Spinal cord (tissue), 10 donors: ENCODE data around the gene XRCC4. TPM values are rescaled to one million over a fixed set of nuclear protein-coding genes. Genes with fewer than 3 reads are reported as not detected.

Source experiments
- DNase-seq, 6 donors: peaks; one replicate each; pipeline versions ENCODE4 v3.0.0 to v3.0.0-alpha.2; 2013 to 2015; ENCODE audit warnings: low spot score in 6 of 6, low read depth in 4 of 6
- H3K27ac ChIP-seq: one replicate; pipeline ENCODE4 v1.5.1; 2013; ENCODE audit warnings: low read depth, low read length, control low read depth
- H3K27me3 ChIP-seq: one replicate; pipeline ENCODE4 v1.6.1; 2013; ENCODE audit warnings: low read length; ENCODE audit not compliant: control insufficient read depth, insufficient read depth
- H3K36me3 ChIP-seq: one replicate; pipeline ENCODE4 v1.6.1; 2013; ENCODE audit warnings: low read length; ENCODE audit not compliant: control insufficient read depth, insufficient read depth
- H3K4me1 ChIP-seq: one replicate; pipeline ENCODE4 v1.6.1; 2013; ENCODE audit warnings: low read length; ENCODE audit not compliant: control insufficient read depth, insufficient read depth
- H3K4me3 ChIP-seq: one replicate; pipeline ENCODE4 v1.5.1; 2013; ENCODE audit warnings: low read depth, low read length, control low read depth
- H3K9me3 ChIP-seq: one replicate; pipeline ENCODE4 v1.6.1; 2013; ENCODE audit warnings: low read length; ENCODE audit not compliant: control insufficient read depth, insufficient read depth
- WGBS: methylation state at CpG from one replicate; pipeline ENCODE4 v1.1.5; 2013; ENCODE audit warnings: missing lambda C conversion rate; ENCODE audit not compliant: insufficient coverage; 5-methylcytosine and 5-hydroxymethylcytosine counted together
- polyA plus RNA-seq, 2 donors: library from polyadenylated mRNA; unstranded; fragments of 120-200 nt; gene quantifications; one replicate each; pipeline ENCODE4 v1.2.1, GENCODE V29; 2013; ENCODE audit not compliant: insufficient read length in 2 of 2
- total RNA-seq, 2 donors: library from RNA; depleted of rRNA in 1 of 2; stranded (reverse); fragments of 120-200 nt in 1 of 2; fragments of >200 nt in 1 of 2; gene quantifications; one replicate each; pipeline versions ENCODE4 v1.2.3 to v1.2.4, GENCODE V29; 2013 to 2014
- donor health status: healthy.

Gene XRCC4
- total and polyA plus RNA-seq, 4 donors = 7.6 to 13.2 (median 9.7) TPM

DNA sequence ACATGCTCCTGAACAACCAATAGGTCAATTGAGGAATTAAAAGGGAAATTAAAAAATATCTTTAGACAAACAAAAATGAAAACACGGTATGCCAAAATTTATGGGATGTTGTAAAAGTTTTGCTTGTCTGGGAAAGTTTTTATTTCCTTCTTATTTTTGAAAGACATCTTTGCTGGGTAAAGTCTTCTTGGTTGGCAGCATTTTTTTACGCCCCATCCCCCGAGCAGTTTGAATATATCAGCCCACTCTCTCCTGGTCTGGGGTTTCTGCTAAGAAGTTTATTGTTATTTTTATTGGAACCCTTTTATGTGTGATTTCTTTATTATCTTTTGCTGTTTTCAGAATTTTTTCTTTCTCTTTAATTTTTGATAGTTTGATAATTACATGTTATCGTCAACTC lies 16.3 kb downstream of the XRCC4 start:
- H3K4me1 ChIP-seq = no peaks in the 10 kb centered on the region
- H3K36me3 ChIP-seq = no peaks in the 10 kb centered on the region
- no peaks in the 10 kb centered on the region for H3K27me3 ChIP-seq
- H3K4me3 ChIP-seq = no peak overlapping the region
- no peak overlapping the region for H3K27ac ChIP-seq
- WGBS = no CpG with 5 or more reads among the region's 4 CpGs
- DNase-seq = no peak
- no peaks in the 10 kb centered on the region for H3K9me3 ChIP-seq

DNA sequence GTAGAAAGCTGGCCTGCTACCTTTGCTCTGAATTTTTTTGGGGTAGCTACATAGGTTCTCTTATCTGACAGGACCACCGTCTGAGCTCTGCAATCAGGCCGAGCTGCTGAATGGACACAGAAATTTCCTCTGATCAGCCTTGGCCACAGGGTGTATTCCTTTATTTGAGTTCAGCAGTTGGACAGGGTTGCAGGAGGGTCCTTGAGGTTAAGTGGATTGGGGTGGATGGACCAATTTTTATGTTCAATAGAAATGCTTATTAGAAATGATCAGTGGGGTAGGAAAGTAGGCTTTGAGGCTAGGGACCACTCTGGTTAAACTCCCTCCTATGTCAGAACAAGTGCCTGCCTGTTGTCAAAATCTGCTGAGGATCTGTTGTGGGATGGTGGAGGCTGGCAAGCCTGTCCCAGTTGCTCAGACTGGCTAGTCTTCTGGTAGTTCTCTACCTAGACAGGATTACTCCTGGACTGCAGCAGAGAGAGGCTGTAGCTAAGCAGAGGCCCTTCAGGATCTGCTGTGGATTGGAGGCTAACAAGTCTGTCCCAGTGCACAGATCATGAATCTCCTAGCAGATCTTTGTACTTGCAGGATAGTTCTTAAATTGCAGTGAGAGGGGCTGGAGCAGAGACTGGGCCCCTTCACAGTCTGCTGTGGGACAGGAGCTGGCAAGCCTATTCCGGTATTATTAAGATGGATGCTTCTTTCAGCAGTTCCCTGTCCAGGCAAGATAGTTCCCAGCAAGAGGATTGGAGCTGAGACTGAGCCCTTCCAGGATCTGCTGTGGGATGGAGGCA lies 18.0 kb downstream of the XRCC4 start:
- Histone ChIP-seq H3K27ac (no peak overlapping the region), H3K27me3 (no peaks in the 10 kb centered on the region), H3K4me1 (no peaks in the 10 kb centered on the region), H3K4me3 (no peak overlapping the region), H3K9me3 (no peaks in the 10 kb centered on the region), H3K36me3 (no peaks in the 10 kb centered on the region)
- 90% methylated on average over 3 of the region's 3 CpGs for whole genome bisulfite sequencing
- DNase-seq = no peak

GRCh38 chr5:83095957-83096539 lies 18.7 kb downstream of the XRCC4 start:
- no peak overlapping the region for H3K27ac ChIP-seq
- H3K4me3 ChIP-seq = no peak overlapping the region
- no peak for DNase-seq
- H3K9me3 ChIP-seq = no peaks in the 10 kb centered on the region
- WGBS = 95% methylated on average over 5 of the region's 6 CpGs
- no peaks in the 10 kb centered on the region for H3K4me1 ChIP-seq
- H3K27me3 ChIP-seq = no peaks in the 10 kb centered on the region
- H3K36me3 ChIP-seq = no peaks in the 10 kb centered on the region

- Histone ChIP-seq H3K4me3 (no peak overlapping the region), H3K4me1 (no peaks in the 10 kb centered on the region), H3K27me3 (no peaks in the 10 kb centered on the region), H3K36me3 (no peaks in the 10 kb centered on the region), H3K9me3 (no peaks in the 10 kb centered on the region), H3K27ac (no peak overlapping the region)
- WGBS = no CpG with 5 or more reads among the region's 2 CpGs
- DNase-seq = no peak
Measured at GRCh38 chr5:83096660-83097339, 19.5 kb downstream of the XRCC4 start.

DNA sequence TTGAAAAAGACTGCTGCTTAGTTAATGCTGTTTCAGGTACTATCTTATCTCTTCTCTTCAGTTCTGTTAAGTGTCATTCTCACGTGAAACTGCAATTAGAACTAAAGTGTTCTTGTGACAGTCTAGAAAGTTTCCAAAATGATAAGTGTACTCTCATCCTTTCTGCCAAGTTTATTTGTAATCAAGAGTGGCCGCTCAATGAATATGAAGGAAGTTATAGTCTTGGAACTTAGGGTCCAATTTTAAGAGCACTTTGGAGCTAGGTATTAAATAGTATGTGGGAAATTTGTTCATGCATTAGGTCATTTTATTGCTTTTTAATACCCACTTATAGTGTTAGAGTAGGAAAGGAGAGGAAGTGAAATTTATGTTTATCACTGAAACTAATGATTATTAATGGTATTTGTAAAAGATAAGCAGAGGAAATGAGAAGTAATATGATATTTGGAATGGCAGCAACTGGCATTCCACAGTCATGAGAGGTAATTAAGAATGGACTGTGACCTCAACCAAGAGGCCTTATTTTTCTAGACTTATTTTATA lies 20.4 kb downstream of the XRCC4 start:
- no CpG with 5 or more reads among the region's 2 CpGs for WGBS
- Histone ChIP-seq H3K4me3 (no peak overlapping the region), H3K36me3 (no peaks in the 10 kb centered on the region), H3K9me3 (no peaks in the 10 kb centered on the region), H3K4me1 (no peaks in the 10 kb centered on the region), H3K27me3 (no peaks in the 10 kb centered on the region), H3K27ac (no peak overlapping the region)
- DNase-seq = no peak

DNA sequence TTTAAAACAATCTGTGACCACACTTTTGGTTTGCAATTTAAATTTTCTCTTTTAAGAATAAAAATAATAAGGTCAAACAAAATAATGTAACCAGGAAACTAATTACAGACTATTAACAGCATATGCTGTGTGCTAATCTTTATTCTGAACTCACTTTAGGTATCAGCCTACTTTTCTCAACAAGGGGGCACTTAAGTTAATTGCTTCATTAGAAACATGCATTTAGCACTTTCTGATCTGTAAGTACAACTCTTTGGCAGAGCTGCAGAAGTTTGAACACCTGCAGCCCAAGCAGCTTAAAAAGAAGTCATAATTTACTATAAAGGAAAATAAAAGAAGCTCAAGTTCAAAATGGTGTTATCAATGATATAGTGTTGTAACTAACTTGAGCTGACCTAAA lies 21.7 kb downstream of the XRCC4 start:
- H3K9me3 ChIP-seq = no peaks in the 10 kb centered on the region
- no peak overlapping the region for H3K27ac ChIP-seq
- H3K27me3 ChIP-seq = no peaks in the 10 kb centered on the region
- no peak overlapping the region for H3K4me3 ChIP-seq
- H3K36me3 ChIP-seq = no peaks in the 10 kb centered on the region
- H3K4me1 ChIP-seq = no peaks in the 10 kb centered on the region
- DNase-seq = peak in 2 of 6 donors; percentile 8 to 52

DNA sequence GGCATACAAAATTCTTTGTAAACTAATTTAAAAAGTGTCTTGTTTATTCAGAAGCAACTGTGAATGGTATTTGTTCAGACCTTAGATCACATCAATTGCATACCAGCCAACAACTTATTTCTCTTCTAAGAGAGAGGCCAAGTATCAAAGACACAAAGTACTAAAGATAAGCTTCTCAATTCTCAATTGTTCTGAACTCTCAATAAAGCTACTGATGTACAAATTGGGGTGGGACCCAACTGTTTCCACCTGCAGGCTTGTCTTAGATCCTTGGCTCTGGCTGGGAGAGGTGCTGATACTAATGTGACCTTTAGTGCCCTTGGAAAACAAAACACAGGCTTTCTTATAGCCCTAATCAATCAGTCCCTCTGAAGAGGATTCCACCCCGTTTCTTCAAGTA lies 22.1 kb downstream of the XRCC4 start:
- Histone ChIP-seq H3K9me3 (no peaks in the 10 kb centered on the region), H3K4me3 (no peak overlapping the region), H3K27me3 (no peaks in the 10 kb centered on the region), H3K4me1 (no peaks in the 10 kb centered on the region), H3K36me3 (no peaks in the 10 kb centered on the region), H3K27ac (no peak overlapping the region)
- WGBS = 0% methylated on average over 1 of the region's 1 CpG
- DNase-seq = peak in 2 of 6 donors; percentile 6 to 10

DNA sequence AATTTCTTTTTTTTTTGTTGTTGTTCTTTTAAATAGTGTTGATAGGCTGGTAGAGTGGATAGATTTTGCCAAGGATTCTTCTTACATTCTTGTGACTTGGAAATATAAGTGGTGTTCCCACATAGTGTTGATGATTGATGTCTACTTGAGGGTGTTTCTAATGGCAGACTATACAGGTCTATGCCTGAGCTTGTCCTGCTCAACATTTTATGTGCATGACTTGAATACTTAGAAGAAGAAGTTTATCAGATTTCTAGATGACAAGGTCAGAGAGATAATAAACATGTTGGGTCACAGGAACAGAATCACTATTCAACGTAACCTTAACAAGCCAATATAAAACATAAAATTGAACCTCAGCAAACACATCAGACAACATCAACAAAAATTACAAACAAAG lies 24.2 kb downstream of the XRCC4 start:
- no peaks in the 10 kb centered on the region for H3K9me3 ChIP-seq
- H3K27ac ChIP-seq = no peak overlapping the region
- H3K4me1 ChIP-seq = no peaks in the 10 kb centered on the region
- WGBS = no CpG with 5 or more reads among the region's 1 CpG
- H3K36me3 ChIP-seq = no peaks in the 10 kb centered on the region
- H3K4me3 ChIP-seq = no peak overlapping the region
- DNase-seq = no peak
- H3K27me3 ChIP-seq = no peaks in the 10 kb centered on the region

- Histone ChIP-seq H3K4me3 (no peak overlapping the region), H3K36me3 (no peaks in the 10 kb centered on the region), H3K27me3 (no peaks in the 10 kb centered on the region), H3K27ac (no peak overlapping the region), H3K9me3 (no peaks in the 10 kb centered on the region), H3K4me1 (no peaks in the 10 kb centered on the region)
- DNase-seq = no peak
Measured at GRCh38 chr5:83102364-83102980, 25.1 kb downstream of the XRCC4 start.
